GM19395 (cell line): ENCODE measurements around the gene TMPRSS7.
A peak's percentile ranks its signal among the peaks of the same experiment; 100 is the strongest.

Source experiments
- ATAC-seq: cut with Tn5 transposase; IDR thresholded peaks from one replicate; pipeline ENCODE4 v1.9.1; 2021; ENCODE audit warnings: mild to moderate bottlenecking, moderate library complexity; ENCODE audit not compliant: unreplicated experiment

The TMPRSS7 gene

GRCh38 chr3:112095731-112096130 lies 61.2 kb downstream of the TMPRSS7 start:
- no peak for ATAC-seq

GRCh38 chr3:112096176-112096575 lies 61.6 kb downstream of the TMPRSS7 start:
- no peak for ATAC-seq

- ATAC-seq, result no peak
Measured at GRCh38 chr3:112097378-112097777, 62.8 kb downstream of the TMPRSS7 start.

GRCh38 chr3:112101916-112102315 lies 67.4 kb downstream of the TMPRSS7 start:
- ATAC-seq, result no peak

- no peak for ATAC-seq
Measured at GRCh38 chr3:112104774-112105173, 70.2 kb downstream of the TMPRSS7 start.

GRCh38 chr3:112109322-112109721 lies 74.8 kb downstream of the TMPRSS7 start:
- no peak for ATAC-seq

- peak; percentile 63 for ATAC-seq
Measured at GRCh38 chr3:112111785-112112402, 77.4 kb downstream of the TMPRSS7 start.

GRCh38 chr3:112114576-112115160 lies 80.1 kb downstream of the TMPRSS7 start:
- ATAC-seq, result peak; percentile 36

GRCh38 chr3:112115161-112115739 lies 80.7 kb downstream of the TMPRSS7 start:
- ATAC-seq, result peak; percentile 35

GRCh38 chr3:112115806-112116383 lies 81.4 kb downstream of the TMPRSS7 start:
- no peak for ATAC-seq

- ATAC-seq, result no peak
Measured at GRCh38 chr3:112116748-112117186, 82.2 kb downstream of the TMPRSS7 start.

GRCh38 chr3:112117415-112117814 lies 82.9 kb downstream of the TMPRSS7 start:
- ATAC-seq, result no peak

GRCh38 chr3:112117841-112118571 lies 83.5 kb downstream of the TMPRSS7 start:
- ATAC-seq, result no peak

- ATAC-seq, result no peak
Measured at GRCh38 chr3:112119962-112120836, 85.7 kb downstream of the TMPRSS7 start.

GRCh38 chr3:112121577-112122547 lies 87.3 kb downstream of the TMPRSS7 start:
- ATAC-seq, result no peak

- no peak for ATAC-seq
Measured at GRCh38 chr3:112122870-112123269, 88.3 kb downstream of the TMPRSS7 start.

- ATAC-seq, result no peak
Measured at GRCh38 chr3:112123548-112123947, 89.0 kb downstream of the TMPRSS7 start.

- no peak for ATAC-seq
Measured at GRCh38 chr3:112124907-112125607, 90.5 kb downstream of the TMPRSS7 start.

- ATAC-seq, result no peak
Measured at GRCh38 chr3:112126511-112126911, 92.0 kb downstream of the TMPRSS7 start.
